Measurements from ENCODE around the gene RXRG. TPM values are rescaled to one million over a fixed set of nuclear protein-coding genes. Genes with fewer than 3 reads are reported as not detected.

Gene RXRG
- polyA plus RNA-seq, 1 of the 3 experiments (the other 2 are of a cell fraction), result not detected

- no peak for TF ChIP-seq ZBTB33 (IDR thresholded peaks at IDR 0.05; ENCODE audit: borderline replicate concordance, low read depth)
- TF ChIP-seq FOXM1 (IDR thresholded peaks at IDR 0.05; ENCODE audit: low read depth), result no peak
- TF ChIP-seq IRF3 (IDR thresholded peaks at IDR 0.05; ENCODE audit: low read depth, low read length), result no peak
Observed at GRCh38 chr1:165389609-165390008, 55.3 kb downstream of the RXRG start (continued).

- POLR2A ChIA-PET, result interaction anchor here (0.6 kb wide), 1 partner anchor 220 kb away, joined by 4 read pairs; no protein-coding TSS in a partner anchor
- Histone ChIP-seq H3K4me2 (no peak overlapping the region), H3K27me3 (ENCODE audit: insufficient read depth) (peaks cover 32% of the 10 kb centered on the region)
Observed at GRCh38 chr1:165387961-165388360, 57.0 kb downstream of the RXRG start.

GRCh38 chr1:165387505-165387904 is 57.4 kb downstream of the RXRG start:
- Histone ChIP-seq H3F3A (replicated peaks; ENCODE audit: insufficient read depth) (peaks cover 3% of the 10 kb centered on the region), H3K27ac (ENCODE audit: low read depth in 2 of 2, low read length in 1 of 2) (no peak overlapping the region), H3K9me2 (no peaks in the 10 kb centered on the region), H3K9me3 (no peaks in the 10 kb centered on the region), H2AFZ (ENCODE audit: low read depth) (no peak overlapping the region), H3K4me3 (ENCODE audit: low read depth in 2 of 2, low read length in 1 of 2) (no peak overlapping the region), H3K9ac (no peak overlapping the region), H3K4me1 (ENCODE audit: control insufficient read depth in 1 of 2, insufficient read depth in 2 of 2, low read depth in 1 of 2, low read length in 1 of 2) (no peaks in the 10 kb centered on the region), H3K4me2 (no peak overlapping the region), H3K79me2 (ENCODE audit: insufficient read depth) (no peaks in the 10 kb centered on the region), H4K20me1 (ENCODE audit: insufficient read depth) (no peaks in the 10 kb centered on the region), H3K27me3 (ENCODE audit: insufficient read depth) (peaks cover 32% of the 10 kb centered on the region), H3K36me3 (replicated peaks in 1 of 2; ENCODE audit: control insufficient read depth in 1 of 2, insufficient read depth in 2 of 2, low read length in 1 of 2) (no peaks in the 10 kb centered on the region)
- no peak for DNase-seq
- WGBS (ENCODE audit: low lambda C conversion rate), result 45% methylated on average over 2 of the region's 2 CpGs
- ChIA-PET CTCF (interaction anchor here (0.6 to 2.8 kb wide), 3 partner anchors 17 to 214 kb away, joined by 3 to 16 read pairs (median 3); no protein-coding TSS in a partner anchor), POLR2A (no interaction called here)
- no peak for TF ChIP-seq USF2 (IDR thresholded peaks at IDR 0.05; ENCODE audit: borderline replicate concordance, low read depth, low read length)
- TF ChIP-seq REST (IDR thresholded peaks at IDR 0.05; ENCODE audit: low read depth, low read length), result no peak
- no peak for TF ChIP-seq CHD2 (IDR thresholded peaks at IDR 0.05; ENCODE audit: low read length, partially characterized antibody)
- TF ChIP-seq RXRA (IDR thresholded peaks at IDR 0.05; ENCODE audit: borderline replicate concordance, low read depth), result no peak
- no peak for TF ChIP-seq RFX5 (IDR thresholded peaks at IDR 0.05; ENCODE audit: low read length)
- TF ChIP-seq NRF1 (IDR thresholded peaks at IDR 0.05; ENCODE audit: low read depth, low read length), result no peak
- no peak for TF ChIP-seq TCF12 (IDR thresholded peaks at IDR 0.05)
- TF ChIP-seq EZH2phosphoT487 (IDR thresholded peaks at IDR 0.05; ENCODE audit: borderline replicate concordance, low read depth), result no peak
- no peak for TF ChIP-seq SMC3 (IDR thresholded peaks at IDR 0.05; ENCODE audit: low read depth, low read length)
- no peak for TF ChIP-seq MXI1 (IDR thresholded peaks at IDR 0.05; ENCODE audit: low read depth, low read length)
- no peak for TF ChIP-seq FOXJ3 (CRISPR knock-in tag; IDR thresholded peaks at IDR 0.05)
- no peak for TF ChIP-seq GABPA (IDR thresholded peaks at IDR 0.05; ENCODE audit: low read depth)

More at GRCh38 chr1:165387961-165388360, 57.0 kb downstream of the RXRG start:
- Histone ChIP-seq H3K4me3 (ENCODE audit: low read depth in 2 of 2, low read length in 1 of 2) (no peak overlapping the region), H2AFZ (ENCODE audit: low read depth) (no peak overlapping the region), H3K79me2 (ENCODE audit: insufficient read depth) (no peaks in the 10 kb centered on the region), H3F3A (replicated peaks; ENCODE audit: insufficient read depth) (peaks cover 3% of the 10 kb centered on the region), H3K9me3 (no peaks in the 10 kb centered on the region), H3K4me1 (ENCODE audit: control insufficient read depth in 1 of 2, insufficient read depth in 2 of 2, low read depth in 1 of 2, low read length in 1 of 2) (peaks cover 0 to under 1% of the 10 kb centered on the region in 2 experiments; a peak in 1 of 4 replicates), H4K20me1 (ENCODE audit: insufficient read depth) (no peaks in the 10 kb centered on the region), H3K9ac (no peak overlapping the region), H3K36me3 (replicated peaks in 1 of 2; ENCODE audit: control insufficient read depth in 1 of 2, insufficient read depth in 2 of 2, low read length in 1 of 2) (no peaks in the 10 kb centered on the region), H3K27ac (ENCODE audit: low read depth in 2 of 2, low read length in 1 of 2) (no peak overlapping the region), H3K9me2 (no peaks in the 10 kb centered on the region)
- CTCF ChIA-PET, result interaction anchor here (0.6 to 2.8 kb wide), 4 partner anchors 20 to 1148 kb away, joined by 3 to 16 read pairs (median 8); no protein-coding TSS in a partner anchor
- WGBS (ENCODE audit: low lambda C conversion rate), result 3% methylated on average over 2 of the region's 2 CpGs
- TF ChIP-seq TCF12 (IDR thresholded peaks at IDR 0.05), result peak; percentile 12; the same call in 1 of the 2 replicates
- TF ChIP-seq MXI1 (IDR thresholded peaks at IDR 0.05; ENCODE audit: low read depth, low read length), result no peak
- no peak for DNase-seq
